Measurements from ENCODE around the gene UNC93B1. TPM values are rescaled to one million over a fixed set of nuclear protein-coding genes. Genes with fewer than 3 reads are reported as not detected.

The UNC93B1 gene
- total and polyA plus RNA-seq, 2 of the 8 experiments (the other 6 are each of a cell fraction or from before 2014, with no cell fraction given), result 18.9 to 34.3 TPM

DNA sequence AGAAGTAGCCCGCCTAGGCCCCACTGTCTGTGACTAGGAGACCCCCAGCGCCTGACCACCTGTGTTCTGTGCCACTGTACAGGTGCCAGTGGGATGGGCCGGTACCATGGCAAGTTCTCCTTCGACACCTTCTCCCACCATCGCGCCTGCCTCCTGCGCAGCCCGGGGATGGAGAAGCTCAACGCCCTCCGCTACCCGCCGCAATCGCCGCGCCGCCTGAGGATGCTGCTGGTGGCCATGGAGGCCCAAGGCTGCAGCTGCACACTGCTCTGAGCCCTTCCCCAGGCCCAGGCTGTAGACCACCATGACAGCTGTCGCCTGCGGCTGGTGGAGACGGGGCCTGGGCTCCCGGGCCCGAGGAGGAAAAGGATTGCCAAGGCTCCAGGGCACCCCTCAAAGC, 23.8 kb upstream of the UNC93B1 start (continued):
- TF ChIP-seq, protein P1, sequence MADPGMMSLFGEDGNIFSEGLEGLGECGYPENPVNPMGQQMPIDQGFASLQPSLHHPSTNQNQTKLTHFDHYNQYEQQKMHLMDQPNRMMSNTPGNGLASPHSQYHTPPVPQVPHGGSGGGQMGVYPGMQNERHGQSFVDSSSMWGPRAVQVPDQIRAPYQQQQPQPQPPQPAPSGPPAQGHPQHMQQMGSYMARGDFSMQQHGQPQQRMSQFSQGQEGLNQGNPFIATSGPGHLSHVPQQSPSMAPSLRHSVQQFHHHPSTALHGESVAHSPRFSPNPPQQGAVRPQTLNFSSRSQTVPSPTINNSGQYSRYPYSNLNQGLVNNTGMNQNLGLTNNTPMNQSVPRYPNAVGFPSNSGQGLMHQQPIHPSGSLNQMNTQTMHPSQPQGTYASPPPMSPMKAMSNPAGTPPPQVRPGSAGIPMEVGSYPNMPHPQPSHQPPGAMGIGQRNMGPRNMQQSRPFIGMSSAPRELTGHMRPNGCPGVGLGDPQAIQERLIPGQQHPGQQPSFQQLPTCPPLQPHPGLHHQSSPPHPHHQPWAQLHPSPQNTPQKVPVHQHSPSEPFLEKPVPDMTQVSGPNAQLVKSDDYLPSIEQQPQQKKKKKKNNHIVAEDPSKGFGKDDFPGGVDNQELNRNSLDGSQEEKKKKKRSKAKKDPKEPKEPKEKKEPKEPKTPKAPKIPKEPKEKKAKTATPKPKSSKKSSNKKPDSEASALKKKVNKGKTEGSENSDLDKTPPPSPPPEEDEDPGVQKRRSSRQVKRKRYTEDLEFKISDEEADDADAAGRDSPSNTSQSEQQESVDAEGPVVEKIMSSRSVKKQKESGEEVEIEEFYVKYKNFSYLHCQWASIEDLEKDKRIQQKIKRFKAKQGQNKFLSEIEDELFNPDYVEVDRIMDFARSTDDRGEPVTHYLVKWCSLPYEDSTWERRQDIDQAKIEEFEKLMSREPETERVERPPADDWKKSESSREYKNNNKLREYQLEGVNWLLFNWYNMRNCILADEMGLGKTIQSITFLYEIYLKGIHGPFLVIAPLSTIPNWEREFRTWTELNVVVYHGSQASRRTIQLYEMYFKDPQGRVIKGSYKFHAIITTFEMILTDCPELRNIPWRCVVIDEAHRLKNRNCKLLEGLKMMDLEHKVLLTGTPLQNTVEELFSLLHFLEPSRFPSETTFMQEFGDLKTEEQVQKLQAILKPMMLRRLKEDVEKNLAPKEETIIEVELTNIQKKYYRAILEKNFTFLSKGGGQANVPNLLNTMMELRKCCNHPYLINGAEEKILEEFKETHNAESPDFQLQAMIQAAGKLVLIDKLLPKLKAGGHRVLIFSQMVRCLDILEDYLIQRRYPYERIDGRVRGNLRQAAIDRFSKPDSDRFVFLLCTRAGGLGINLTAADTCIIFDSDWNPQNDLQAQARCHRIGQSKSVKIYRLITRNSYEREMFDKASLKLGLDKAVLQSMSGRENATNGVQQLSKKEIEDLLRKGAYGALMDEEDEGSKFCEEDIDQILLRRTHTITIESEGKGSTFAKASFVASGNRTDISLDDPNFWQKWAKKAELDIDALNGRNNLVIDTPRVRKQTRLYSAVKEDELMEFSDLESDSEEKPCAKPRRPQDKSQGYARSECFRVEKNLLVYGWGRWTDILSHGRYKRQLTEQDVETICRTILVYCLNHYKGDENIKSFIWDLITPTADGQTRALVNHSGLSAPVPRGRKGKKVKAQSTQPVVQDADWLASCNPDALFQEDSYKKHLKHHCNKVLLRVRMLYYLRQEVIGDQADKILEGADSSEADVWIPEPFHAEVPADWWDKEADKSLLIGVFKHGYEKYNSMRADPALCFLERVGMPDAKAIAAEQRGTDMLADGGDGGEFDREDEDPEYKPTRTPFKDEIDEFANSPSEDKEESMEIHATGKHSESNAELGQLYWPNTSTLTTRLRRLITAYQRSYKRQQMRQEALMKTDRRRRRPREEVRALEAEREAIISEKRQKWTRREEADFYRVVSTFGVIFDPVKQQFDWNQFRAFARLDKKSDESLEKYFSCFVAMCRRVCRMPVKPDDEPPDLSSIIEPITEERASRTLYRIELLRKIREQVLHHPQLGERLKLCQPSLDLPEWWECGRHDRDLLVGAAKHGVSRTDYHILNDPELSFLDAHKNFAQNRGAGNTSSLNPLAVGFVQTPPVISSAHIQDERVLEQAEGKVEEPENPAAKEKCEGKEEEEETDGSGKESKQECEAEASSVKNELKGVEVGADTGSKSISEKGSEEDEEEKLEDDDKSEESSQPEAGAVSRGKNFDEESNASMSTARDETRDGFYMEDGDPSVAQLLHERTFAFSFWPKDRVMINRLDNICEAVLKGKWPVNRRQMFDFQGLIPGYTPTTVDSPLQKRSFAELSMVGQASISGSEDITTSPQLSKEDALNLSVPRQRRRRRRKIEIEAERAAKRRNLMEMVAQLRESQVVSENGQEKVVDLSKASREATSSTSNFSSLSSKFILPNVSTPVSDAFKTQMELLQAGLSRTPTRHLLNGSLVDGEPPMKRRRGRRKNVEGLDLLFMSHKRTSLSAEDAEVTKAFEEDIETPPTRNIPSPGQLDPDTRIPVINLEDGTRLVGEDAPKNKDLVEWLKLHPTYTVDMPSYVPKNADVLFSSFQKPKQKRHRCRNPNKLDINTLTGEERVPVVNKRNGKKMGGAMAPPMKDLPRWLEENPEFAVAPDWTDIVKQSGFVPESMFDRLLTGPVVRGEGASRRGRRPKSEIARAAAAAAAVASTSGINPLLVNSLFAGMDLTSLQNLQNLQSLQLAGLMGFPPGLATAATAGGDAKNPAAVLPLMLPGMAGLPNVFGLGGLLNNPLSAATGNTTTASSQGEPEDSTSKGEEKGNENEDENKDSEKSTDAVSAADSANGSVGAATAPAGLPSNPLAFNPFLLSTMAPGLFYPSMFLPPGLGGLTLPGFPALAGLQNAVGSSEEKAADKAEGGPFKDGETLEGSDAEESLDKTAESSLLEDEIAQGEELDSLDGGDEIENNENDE (IDR thresholded peaks at IDR 0.05; ENCODE audit: insufficient replicate concordance, low read length), result no peak
- TF ChIP-seq CEBPB (IDR thresholded peaks at IDR 0.05; ENCODE audit: low read depth, low read length) (no peak), TAF7 (optimal IDR thresholded peaks at IDR 0.05; ENCODE audit: borderline replicate concordance, low read depth, low read length) (no peak)

Data from H1 (cell line).